ENCODE results near the gene BBS9.

DNA sequence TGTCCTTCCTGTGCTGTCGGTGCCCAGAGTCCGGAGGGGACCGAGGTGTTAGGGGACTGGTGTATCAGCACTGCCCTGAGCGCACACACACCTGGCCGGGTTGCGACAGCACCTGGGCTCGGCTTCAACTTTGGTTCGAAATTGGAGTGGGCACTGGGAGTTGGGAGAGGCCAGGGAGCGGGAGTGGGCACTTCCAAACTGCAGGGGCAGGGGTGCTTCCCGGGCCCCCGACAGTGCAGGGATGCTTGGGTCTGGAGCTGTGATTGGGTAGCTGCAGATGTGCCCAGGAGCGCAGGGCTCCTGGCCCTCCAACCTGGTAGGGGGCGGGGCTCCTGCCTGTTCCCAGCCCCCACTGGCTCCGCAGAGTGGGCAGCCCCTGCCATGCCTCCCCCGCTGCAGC is 7.7 kb downstream of the BBS9 start:
- TF ChIP-seq, protein P1, sequence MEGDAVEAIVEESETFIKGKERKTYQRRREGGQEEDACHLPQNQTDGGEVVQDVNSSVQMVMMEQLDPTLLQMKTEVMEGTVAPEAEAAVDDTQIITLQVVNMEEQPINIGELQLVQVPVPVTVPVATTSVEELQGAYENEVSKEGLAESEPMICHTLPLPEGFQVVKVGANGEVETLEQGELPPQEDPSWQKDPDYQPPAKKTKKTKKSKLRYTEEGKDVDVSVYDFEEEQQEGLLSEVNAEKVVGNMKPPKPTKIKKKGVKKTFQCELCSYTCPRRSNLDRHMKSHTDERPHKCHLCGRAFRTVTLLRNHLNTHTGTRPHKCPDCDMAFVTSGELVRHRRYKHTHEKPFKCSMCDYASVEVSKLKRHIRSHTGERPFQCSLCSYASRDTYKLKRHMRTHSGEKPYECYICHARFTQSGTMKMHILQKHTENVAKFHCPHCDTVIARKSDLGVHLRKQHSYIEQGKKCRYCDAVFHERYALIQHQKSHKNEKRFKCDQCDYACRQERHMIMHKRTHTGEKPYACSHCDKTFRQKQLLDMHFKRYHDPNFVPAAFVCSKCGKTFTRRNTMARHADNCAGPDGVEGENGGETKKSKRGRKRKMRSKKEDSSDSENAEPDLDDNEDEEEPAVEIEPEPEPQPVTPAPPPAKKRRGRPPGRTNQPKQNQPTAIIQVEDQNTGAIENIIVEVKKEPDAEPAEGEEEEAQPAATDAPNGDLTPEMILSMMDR (IDR thresholded peaks at IDR 0.05) = no peak
- TF ChIP-seq POLR2A (IDR thresholded peaks at IDR 0.05) = no peak

All from testis (tissue), 2 donors.